Ovary (tissue), 3 donors: ENCODE measurements around the gene ARHGEF40.
A peak's percentile ranks its signal among the peaks of the same experiment; 100 is the strongest.

Source experiments
- CTCF ChIP-seq, 3 donors: fragments of 450-650 bp in 2 of 3; fragments of 200-600 bp in 1 of 3; IDR thresholded peaks; one replicate each; pipeline versions ENCODE4 v1.5.1 to v1.8.0; 2016 to 2022; ENCODE audit warnings: antibody characterized with exemption in 3 of 3, mild to moderate bottlenecking in 1 of 3
- POLR2A ChIP-seq: fragments of 450-650 bp; IDR thresholded peaks from one replicate; pipeline ENCODE4 v1.6.1; 2017; ENCODE audit warnings: antibody characterized with exemption, mild to moderate bottlenecking, moderate library complexity
- donor health status: DM: no; HTN: no; CAD: no.

GRCh38 chr14:21068521-21069387 is 1.4 kb upstream of the ARHGEF40 start:
- peak; percentile 37 to 75 (median 71) for TF ChIP-seq CTCF (IDR thresholded peaks at IDR 0.05)
- no peak for TF ChIP-seq POLR2A
